Fibroblast of mammary gland (primary cell): ENCODE measurements around the gene ARIH2.

ENCODE experiments used
- DNase-seq: peaks from one replicate; pipeline ENCODE4 v3.0.0-alpha.2; 2010; ENCODE audit warnings: low read depth
- H3K4me3 ChIP-seq: 2 replicates; pipeline ENCODE4 v1.5.1; 2011; ENCODE audit warnings: low read depth, mild to moderate bottlenecking, low read length, moderate library complexity; ENCODE audit not compliant: control insufficient read depth
- TF ChIP-seq, protein P1 (sequence below): conservative IDR thresholded peaks from 2 replicates; pipeline ENCODE4 v1.5.1; 2011; ENCODE audit warnings: low read depth, low read length, inconsistent platforms; ENCODE audit not compliant: control insufficient read depth, insufficient read depth

Gene ARIH2

GRCh38 chr3:48982686-48983085 lies 64.0 kb downstream of the ARIH2 start:
- TF ChIP-seq, protein P1, sequence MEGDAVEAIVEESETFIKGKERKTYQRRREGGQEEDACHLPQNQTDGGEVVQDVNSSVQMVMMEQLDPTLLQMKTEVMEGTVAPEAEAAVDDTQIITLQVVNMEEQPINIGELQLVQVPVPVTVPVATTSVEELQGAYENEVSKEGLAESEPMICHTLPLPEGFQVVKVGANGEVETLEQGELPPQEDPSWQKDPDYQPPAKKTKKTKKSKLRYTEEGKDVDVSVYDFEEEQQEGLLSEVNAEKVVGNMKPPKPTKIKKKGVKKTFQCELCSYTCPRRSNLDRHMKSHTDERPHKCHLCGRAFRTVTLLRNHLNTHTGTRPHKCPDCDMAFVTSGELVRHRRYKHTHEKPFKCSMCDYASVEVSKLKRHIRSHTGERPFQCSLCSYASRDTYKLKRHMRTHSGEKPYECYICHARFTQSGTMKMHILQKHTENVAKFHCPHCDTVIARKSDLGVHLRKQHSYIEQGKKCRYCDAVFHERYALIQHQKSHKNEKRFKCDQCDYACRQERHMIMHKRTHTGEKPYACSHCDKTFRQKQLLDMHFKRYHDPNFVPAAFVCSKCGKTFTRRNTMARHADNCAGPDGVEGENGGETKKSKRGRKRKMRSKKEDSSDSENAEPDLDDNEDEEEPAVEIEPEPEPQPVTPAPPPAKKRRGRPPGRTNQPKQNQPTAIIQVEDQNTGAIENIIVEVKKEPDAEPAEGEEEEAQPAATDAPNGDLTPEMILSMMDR, result no peak
- no peak for DNase-seq
- H3K4me3 ChIP-seq, result no peak overlapping the region

- H3K4me3 ChIP-seq, result no peak overlapping the region
- TF ChIP-seq, protein P1, result no peak
- DNase-seq, result no peak
These were observed 64.5 kb downstream of the ARIH2 start for GRCh38 chr3:48983096-48983495.

- TF ChIP-seq, protein P1, result no peak
- H3K4me3 ChIP-seq, result no peak overlapping the region
- DNase-seq, result no peak
These were observed 66.0 kb downstream of the ARIH2 start for GRCh38 chr3:48984663-48985062.

DNA sequence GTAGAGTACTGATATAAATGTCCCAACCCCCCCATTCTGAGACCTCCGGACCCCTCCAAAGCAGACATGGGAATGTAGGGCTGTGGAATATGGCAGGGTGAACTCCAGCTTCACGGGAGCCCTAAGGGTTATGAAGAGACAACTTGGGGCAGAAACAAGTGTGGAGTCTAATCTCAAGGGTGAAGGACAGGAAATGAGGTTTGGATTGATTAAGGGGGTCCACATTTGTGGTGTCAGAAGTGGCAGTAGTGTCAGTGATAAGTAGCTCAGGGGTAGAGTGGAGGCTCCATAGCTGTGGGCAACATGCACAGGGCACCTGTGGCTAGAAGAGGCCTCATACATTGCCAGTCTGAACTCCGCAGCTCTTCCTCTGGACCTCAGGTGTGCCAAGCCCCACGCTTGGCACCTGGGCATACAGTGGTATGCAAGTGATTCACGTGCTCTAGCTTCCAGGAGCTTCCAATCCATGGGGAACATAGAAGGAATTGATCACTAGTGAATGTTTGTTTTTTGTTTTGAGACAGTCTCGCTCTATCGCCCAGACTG lies 67.3 kb downstream of the ARIH2 start:
- no peak overlapping the region for H3K4me3 ChIP-seq
- TF ChIP-seq, protein P1, result no peak
- DNase-seq, result no peak

GRCh38 chr3:48989126-48989795 lies 70.6 kb downstream of the ARIH2 start:
- peak overlapping the region; percentile 67 for H3K4me3 ChIP-seq
- DNase-seq, result no peak
- TF ChIP-seq, protein P1, result no peak

DNA sequence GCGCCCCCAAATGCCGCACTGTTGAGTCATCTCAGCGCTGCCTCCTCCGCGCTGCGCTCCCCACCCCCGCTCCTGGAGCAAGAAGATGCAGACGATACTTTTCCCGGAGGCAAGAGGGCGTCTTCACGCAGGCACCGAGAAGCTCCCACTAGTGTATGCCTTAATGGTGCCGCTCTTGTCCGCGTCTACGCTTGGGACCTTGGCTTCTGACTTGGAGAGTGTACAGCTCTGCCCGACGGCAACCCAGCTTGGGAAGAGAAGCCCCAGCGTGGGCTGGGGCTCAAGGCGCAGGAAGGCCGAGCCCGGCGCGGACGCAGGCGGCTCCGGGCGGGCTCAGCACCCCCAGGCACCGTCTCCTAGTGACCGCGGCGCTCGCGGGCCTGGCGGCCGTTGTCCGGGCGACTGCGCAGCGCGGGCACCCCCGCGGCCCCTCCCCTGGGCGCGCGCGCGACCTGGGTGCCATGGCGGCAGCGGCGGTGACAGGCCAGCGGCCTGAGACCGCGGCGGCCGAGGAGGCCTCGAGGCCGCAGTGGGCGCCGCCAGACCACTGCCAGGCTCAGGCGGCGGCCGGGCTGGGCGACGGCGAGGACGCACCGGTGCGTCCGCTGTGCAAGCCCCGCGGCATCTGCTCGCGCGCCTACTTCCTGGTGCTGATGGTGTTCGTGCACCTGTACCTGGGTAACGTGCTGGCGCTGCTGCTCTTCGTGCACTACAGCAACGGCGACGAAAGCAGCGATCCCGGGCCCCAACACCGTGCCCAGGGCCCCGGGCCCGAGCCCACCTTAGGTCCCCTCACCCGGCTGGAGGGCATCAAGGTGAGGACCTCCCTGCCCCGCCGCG lies 71.4 kb downstream of the ARIH2 start, which contains the start of gene P4HTM:
Gene P4HTM, plus strand, starts transcription at position 446 of the 840 bp plus-strand sequence. Its CDS starts 16 bp downstream, at position 462.
- TF ChIP-seq, protein P1, result peak; percentile 47
- H3K4me3 ChIP-seq, result peak within 1 kb of the TSS; percentile 69
- peak; percentile 89 for DNase-seq
